ENCODE results near the gene TTLL8. TPM values are rescaled to one million over a fixed set of nuclear protein-coding genes. Genes with fewer than 3 reads are reported as not detected.

TTLL8 gene
- polyA plus RNA-seq (2012; ENCODE audit: insufficient read depth, insufficient read length, low read depth): not detected

DNA sequence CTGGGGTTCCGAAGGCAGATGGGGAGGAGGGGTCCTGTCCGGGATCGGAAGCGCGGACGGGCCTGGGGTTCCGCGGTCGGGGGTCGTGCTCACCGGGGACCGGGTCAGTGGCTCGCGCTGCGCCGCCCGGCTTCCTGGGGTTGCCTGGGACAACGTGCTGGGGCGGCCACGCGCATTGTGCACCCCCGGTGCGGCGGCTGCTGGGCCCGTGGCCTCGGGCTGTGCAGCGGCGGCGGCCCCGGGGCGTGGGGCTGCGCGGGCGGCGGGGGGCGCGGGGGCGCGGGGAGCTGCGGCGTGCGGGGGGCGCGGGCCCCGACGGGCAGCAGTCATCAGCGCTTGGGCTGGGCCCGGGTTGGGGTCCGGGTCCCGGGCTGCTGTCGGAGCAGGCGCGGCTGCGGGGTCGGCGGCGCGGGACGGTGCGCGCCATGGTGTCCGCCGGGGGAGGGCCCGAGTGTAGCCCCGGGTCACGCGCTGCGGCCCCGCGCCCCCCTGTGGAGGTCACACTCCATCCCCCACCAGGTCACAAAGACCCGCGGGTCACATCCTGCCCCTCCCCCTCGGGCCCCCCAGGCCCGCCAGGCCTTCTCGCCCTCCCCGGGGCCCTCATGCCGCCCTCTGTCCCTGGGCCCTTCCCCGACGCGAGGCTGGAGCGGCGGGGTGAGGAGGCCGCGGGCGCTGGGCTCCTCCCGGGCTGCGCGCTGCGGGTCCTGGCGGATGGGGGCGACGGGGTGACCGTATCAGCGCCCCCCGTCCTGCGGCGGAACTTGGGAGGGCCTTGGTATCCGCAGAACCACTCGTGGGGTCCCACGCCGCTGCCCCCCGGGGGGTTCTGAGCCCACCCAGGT, at the start of gene TTLL8:
TTLL8 (minus strand) TSS at position 238 of the 845 bp plus-strand sequence.
- Histone ChIP-seq H3K4me1 (no peaks in the 10 kb centered on the region), H3K36me3 (no peaks in the 10 kb centered on the region), H3K27me3 (peaks cover 5% of the 10 kb centered on the region; the same call in 1 of the 2 replicates), H3K4me3 (ENCODE audit: low read depth, low read length) (no peak within 1 kb of the TSS), H3K9me3 (no peaks in the 10 kb centered on the region)
- DNase-seq: no peak
- TF ChIP-seq, protein P1, sequence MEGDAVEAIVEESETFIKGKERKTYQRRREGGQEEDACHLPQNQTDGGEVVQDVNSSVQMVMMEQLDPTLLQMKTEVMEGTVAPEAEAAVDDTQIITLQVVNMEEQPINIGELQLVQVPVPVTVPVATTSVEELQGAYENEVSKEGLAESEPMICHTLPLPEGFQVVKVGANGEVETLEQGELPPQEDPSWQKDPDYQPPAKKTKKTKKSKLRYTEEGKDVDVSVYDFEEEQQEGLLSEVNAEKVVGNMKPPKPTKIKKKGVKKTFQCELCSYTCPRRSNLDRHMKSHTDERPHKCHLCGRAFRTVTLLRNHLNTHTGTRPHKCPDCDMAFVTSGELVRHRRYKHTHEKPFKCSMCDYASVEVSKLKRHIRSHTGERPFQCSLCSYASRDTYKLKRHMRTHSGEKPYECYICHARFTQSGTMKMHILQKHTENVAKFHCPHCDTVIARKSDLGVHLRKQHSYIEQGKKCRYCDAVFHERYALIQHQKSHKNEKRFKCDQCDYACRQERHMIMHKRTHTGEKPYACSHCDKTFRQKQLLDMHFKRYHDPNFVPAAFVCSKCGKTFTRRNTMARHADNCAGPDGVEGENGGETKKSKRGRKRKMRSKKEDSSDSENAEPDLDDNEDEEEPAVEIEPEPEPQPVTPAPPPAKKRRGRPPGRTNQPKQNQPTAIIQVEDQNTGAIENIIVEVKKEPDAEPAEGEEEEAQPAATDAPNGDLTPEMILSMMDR (IDR thresholded peaks at IDR 0.05; ENCODE audit: low read depth, low read length): no peak

DNA sequence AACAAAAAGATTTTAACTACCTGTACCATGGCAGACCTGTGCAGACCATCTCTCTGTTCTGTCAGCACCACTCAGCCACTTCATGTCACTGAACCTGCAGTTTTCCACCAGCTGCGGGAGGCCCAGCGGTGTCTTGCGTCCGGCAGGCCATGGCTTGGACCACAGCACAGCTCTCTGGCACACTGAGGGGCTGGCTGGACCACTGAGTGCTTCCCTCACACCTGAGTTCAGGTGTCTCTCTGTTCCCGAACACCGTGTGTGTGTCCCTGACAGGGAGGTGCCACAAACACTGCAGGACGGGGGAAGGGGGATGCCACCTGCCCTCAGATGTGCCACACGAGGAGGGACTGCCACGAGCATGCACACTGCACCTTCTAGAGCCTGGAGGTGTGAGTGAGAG, 49.4 kb upstream of the TTLL8 start:
- DNase-seq: no peak
- Histone ChIP-seq H3K4me1 (no peaks in the 10 kb centered on the region), H3K9me3 (no peaks in the 10 kb centered on the region), H3K36me3 (no peaks in the 10 kb centered on the region), H3K4me3 (ENCODE audit: low read depth, low read length) (no peak overlapping the region), H3K27me3 (no peaks in the 10 kb centered on the region)
- TF ChIP-seq, protein P1 (IDR thresholded peaks at IDR 0.05; ENCODE audit: low read depth, low read length): no peak

DNA sequence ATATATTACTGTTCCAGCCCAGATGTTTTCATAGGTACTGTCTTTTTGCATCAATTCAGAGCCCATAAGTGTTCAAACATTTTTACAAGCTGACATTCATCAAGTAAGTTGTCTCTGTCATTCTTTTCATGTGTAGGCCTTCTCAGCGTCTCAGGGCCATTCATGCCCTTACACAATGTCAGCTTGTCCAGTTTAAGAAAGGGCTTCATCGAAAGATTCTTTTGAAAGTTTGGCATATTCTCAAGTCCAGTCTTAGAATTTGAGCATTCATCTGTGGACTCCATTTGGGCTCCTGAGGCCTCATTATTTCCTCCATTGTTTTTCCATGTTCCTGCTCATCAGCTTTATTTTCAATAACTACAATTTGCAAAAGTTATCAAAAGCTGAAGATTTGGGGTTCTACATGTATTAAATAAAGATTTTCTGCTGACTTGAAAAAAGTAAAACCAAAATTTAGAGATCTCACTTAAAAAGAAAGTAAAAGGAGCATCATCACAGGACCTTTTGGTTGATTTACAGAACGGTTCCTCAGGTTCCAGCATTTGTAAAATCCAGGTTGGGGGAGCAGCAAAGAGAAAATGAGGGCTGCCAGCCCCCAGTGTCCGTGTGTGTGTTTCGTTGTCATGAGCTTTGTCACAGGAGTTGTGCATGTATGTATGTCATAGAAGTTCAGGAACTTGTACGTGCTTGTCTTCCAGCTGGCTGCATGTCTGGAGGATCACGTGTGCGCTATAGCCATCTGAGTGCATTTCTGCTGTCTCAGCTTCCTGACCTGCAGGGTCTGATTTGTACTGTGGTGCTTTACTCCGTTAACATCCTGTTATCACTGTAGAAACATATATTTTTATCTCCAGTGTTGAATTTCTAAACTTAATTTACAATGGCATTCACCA, 47.4 kb upstream of the TTLL8 start:
- Histone ChIP-seq H3K9me3 (no peaks in the 10 kb centered on the region), H3K4me3 (ENCODE audit: low read depth, low read length) (no peak overlapping the region), H3K27me3 (no peaks in the 10 kb centered on the region), H3K36me3 (no peaks in the 10 kb centered on the region), H3K4me1 (no peaks in the 10 kb centered on the region)
- DNase-seq: no peak
- TF ChIP-seq, protein P1 (IDR thresholded peaks at IDR 0.05; ENCODE audit: low read depth, low read length): no peak

DNA sequence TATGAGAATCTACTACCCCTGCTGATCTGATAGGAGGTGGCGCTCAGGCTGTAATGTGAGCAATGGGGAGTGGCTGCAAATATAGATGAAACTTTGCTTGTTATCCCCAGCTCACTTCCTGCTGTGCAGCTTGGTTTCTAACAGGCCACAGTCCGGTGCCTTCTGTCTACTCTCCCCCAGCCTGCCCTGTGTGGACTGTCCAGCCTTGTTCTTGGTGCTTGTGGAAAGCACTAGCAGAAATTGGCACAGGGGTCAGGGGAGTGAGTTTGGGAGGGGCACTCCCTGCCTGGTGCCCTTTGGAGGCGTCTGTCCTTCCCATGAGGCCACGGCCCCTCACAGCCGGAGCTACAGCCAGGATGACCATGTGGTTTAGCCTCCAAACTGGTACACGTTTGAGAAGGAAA, 46.0 kb upstream of the TTLL8 start:
- no peaks in the 10 kb centered on the region for H3K4me1 ChIP-seq
- no peaks in the 10 kb centered on the region for H3K27me3 ChIP-seq
- no peaks in the 10 kb centered on the region for H3K9me3 ChIP-seq
- no peak overlapping the region for H3K4me3 ChIP-seq (ENCODE audit: low read depth, low read length)
- no peaks in the 10 kb centered on the region for H3K36me3 ChIP-seq
- no peak for DNase-seq
- TF ChIP-seq, protein P1 (IDR thresholded peaks at IDR 0.05; ENCODE audit: low read depth, low read length): no peak

DNA sequence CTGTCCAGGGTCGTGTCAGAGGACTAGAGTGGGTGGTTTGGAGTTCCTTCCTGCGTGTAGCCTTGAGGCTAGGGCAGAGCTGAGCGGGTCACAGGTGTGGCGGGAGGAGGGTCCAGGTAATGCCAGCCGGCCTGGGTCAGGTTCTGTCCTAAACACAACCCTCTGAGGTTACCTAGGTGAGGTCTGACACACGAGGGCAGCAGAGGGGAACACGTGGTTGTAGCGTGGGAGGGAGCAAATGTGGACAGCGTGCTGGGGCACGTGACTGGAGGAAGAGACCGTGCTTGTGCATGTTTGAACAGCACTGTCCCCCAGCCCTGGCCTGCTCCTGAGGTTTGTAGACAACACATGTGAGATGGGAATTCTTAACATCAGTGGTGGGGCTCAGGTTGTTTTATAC, 44.8 kb upstream of the TTLL8 start:
- TF ChIP-seq, protein P1 (IDR thresholded peaks at IDR 0.05; ENCODE audit: low read depth, low read length): no peak
- Histone ChIP-seq H3K4me1 (no peaks in the 10 kb centered on the region), H3K9me3 (no peaks in the 10 kb centered on the region), H3K4me3 (ENCODE audit: low read depth, low read length) (no peak overlapping the region), H3K36me3 (no peaks in the 10 kb centered on the region), H3K27me3 (no peaks in the 10 kb centered on the region)
- no peak for DNase-seq
